SK-N-SH (cell line): ENCODE measurements around the gene NUP88.
A peak's percentile ranks its signal among the peaks of the same experiment; 100 is the strongest.

Experiments used
- CHD2 ChIP-seq: fragments of 150-350 bp; IDR thresholded peaks from 2 replicates; pipeline ENCODE4 v1.6.1; 2018; ENCODE audit warnings: low read length; ENCODE audit not compliant: partially characterized antibody
- CTCF ChIP-seq: fragments of 200-600 bp; sonication (generic); IDR thresholded peaks from 2 replicates; pipeline ENCODE4 v1.6.1; 2017; ENCODE audit warnings: antibody characterized with exemption, mild to moderate bottlenecking, moderate library complexity
- EZH2phosphoT487 ChIP-seq: fragments of 200-600 bp; sonication (generic); IDR thresholded peaks from 2 replicates; pipeline ENCODE4 v1.6.1; 2017; ENCODE audit warnings: low read depth, mixed run types, mild to moderate bottlenecking, antibody characterized with exemption, moderate library complexity, borderline replicate concordance
- FOXJ3 ChIP-seq: sonication (generic); formaldehyde crosslinking; IDR thresholded peaks from 2 replicates; pipeline ENCODE4 v1.5.1; 2020; ENCODE audit warnings: mild to moderate bottlenecking, missing genetic modification reagents
- MXI1 ChIP-seq: IDR thresholded peaks from 2 replicates; pipeline ENCODE4 v1.6.1; 2012; ENCODE audit warnings: mild to moderate bottlenecking, low read depth, low read length, improper control_type of control experiment
- PBX3 ChIP-seq: IDR thresholded peaks from 2 replicates; pipeline ENCODE4; 2012
- POLR2AphosphoS5 ChIP-seq: IDR thresholded peaks from 2 replicates; pipeline ENCODE4 v1.6.1; 2012; ENCODE audit warnings: low read depth, low read length
- RFX5 ChIP-seq: IDR thresholded peaks from 2 replicates; pipeline ENCODE4 v1.6.1; 2012; ENCODE audit warnings: mild to moderate bottlenecking, improper control_type of control experiment, low read length
- SMC3 ChIP-seq: IDR thresholded peaks from 2 replicates; pipeline ENCODE4 v1.6.1; 2012; ENCODE audit warnings: low read depth, low read length, improper control_type of control experiment
- TAF1 ChIP-seq: IDR thresholded peaks from 2 replicates; pipeline ENCODE4 v1.6.1; 2012; ENCODE audit warnings: low read depth, mild to moderate bottlenecking, low read length, moderate library complexity, borderline replicate concordance
- TCF12 ChIP-seq: IDR thresholded peaks from 2 replicates; pipeline ENCODE4 v1.4.0; 2012
- USF2 ChIP-seq: fragments of 150-350 bp; IDR thresholded peaks from 2 replicates; pipeline ENCODE4 v1.6.1; 2017; ENCODE audit warnings: antibody characterized with exemption, low read length, low read depth, borderline replicate concordance
- YY1 ChIP-seq: IDR thresholded peaks from 2 replicates; pipeline ENCODE4 v1.4.0; 2012; ENCODE audit warnings: low read depth, mild to moderate bottlenecking

GRCh38 chr17:5422505-5422904, 3.0 kb upstream of the NUP88 start:
- TF ChIP-seq FOXJ3 (no peak), CTCF (peak; percentile 33; the same call in 1 of the 2 replicates), EZH2phosphoT487 (no peak), PBX3 (peak; percentile 53), SMC3 (no peak), MXI1 (no peak), USF2 (no peak), POLR2AphosphoS5 (no peak), CHD2 (no peak), TAF1 (no peak), YY1 (no peak), RFX5 (no peak), TCF12 (no peak)
